Keratinocyte (primary cell): ENCODE data around the gene ROPN1.

ENCODE experiments used
- CTCF ChIP-seq, 3 experiments: IDR thresholded peaks in 1 of 3; conservative IDR thresholded peaks in 1 of 3; optimal IDR thresholded peaks in 1 of 3; 2 replicates in 2 of 3; 3 replicates in 1 of 3; pipeline versions ENCODE3 to v1.5.1; 2011; ENCODE audit warnings: low read length in 3 of 3, mild to moderate bottlenecking in 3 of 3, moderate library complexity in 2 of 3, control low read depth in 1 of 3, inconsistent platforms in 1 of 3; ENCODE audit not compliant: insufficient read depth in 2 of 3; ENCODE audit errors: extremely low read depth in 1 of 3
- EZH2 ChIP-seq: IDR thresholded peaks from one replicate; pipeline ENCODE4 v1.6.1; 2012; ENCODE audit warnings: inconsistent platforms, mild to moderate bottlenecking, low read length, moderate library complexity

- TF ChIP-seq CTCF (optimal IDR thresholded peaks at IDR 0.05 in 1 of 3, IDR thresholded peaks at IDR 0.05 in 1 of 3, conservative IDR thresholded peaks at IDR 0.05 in 1 of 3; ENCODE audit: extremely low read depth in 1 of 3, insufficient read depth in 2 of 3, low read length in 3 of 3), result no peak
- TF ChIP-seq EZH2, result no peak
Observed at GRCh38 chr3:124026516-124026915, 34.6 kb upstream of the ROPN1 start.
